Skin epidermis (tissue), 12 donors: ENCODE measurements around the gene TBC1D13.
A peak's percentile ranks its signal among the peaks of the same experiment; 100 is the strongest.
"Not testable (repeated sequence)": the region's sequence is repeated elsewhere in the genome, so short reads cannot be mapped to it uniquely, and the experiment has no call there.

Source experiments
- H3K27ac ChIP-seq, 21 experiments: fragments of 200-600 bp; sonication (generic) in 11 of 21; one replicate each; pipeline ENCODE4 v1.5.0; 2020; ENCODE audit warnings: mild to moderate bottlenecking in 3 of 21, inconsistent platforms in 2 of 21, moderate library complexity in 2 of 21
- H3K4me3 ChIP-seq, 7 experiments: fragments of 200-600 bp; sonication (generic) in 2 of 7; one replicate each; pipeline ENCODE4 v1.5.0; 2020; ENCODE audit warnings: inconsistent platforms in 2 of 7, mild to moderate bottlenecking in 2 of 7, moderate library complexity in 1 of 7

Gene TBC1D13

GRCh38 chr9:128781187-128782070 lies 5.6 kb upstream of the TBC1D13 start:
- no peak overlapping the region for H3K27ac ChIP-seq
- H3K4me3 ChIP-seq = no peak overlapping the region

DNA sequence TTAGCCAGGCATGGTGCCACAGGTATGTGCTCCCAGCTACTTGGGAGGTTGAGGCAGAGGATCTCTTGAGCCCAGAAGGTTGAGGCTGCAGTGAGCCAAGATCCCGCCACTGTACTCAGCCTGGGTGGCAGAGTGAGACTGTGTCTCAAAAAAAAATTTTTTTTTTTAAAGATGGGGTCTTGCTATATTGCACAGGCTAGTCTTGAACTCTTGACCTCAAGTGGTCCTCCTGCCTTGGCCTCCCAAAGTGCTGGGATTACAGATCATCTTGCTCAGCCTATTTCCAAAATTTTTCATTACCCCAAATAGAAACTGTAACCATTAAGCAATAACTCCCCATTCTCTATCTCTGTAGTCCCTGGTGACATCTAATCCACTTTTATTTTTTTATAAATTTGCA lies 4.4 kb upstream of the TBC1D13 start:
- Histone ChIP-seq H3K27ac (peak overlapping the region in 1 of 21 experiments; percentile 16), H3K4me3 (no peak overlapping the region)

- H3K27ac ChIP-seq = no peak overlapping the region
- H3K4me3 ChIP-seq = no peak overlapping the region
Measured at GRCh38 chr9:128785427-128785826, 1.6 kb upstream of the TBC1D13 start.

DNA sequence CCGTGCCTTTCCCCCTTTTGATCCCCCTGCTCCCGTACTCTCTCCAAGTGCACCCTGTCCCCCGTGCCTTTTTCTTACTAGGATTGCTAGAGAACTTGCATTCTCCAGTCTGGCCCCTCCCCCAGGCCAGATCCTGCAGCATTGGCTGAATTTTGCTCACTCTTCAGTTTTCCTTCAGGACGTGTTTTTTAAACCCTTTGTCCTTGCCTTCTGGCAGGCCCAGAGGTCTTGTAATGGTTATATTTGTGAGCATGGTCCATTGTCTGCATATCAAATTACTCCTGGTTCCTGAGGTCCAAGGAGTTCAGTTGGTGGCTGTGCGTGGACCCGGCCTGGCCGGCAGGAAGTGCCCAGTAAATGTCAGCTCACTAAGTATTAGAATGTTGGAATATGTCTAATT lies 606 bp downstream of the TBC1D13 start:
- H3K27ac ChIP-seq = peak overlapping the region; percentile 60 to 97 (median 87)

GRCh38 chr9:128788445-128788844 lies 1.4 kb downstream of the TBC1D13 start:
- Histone ChIP-seq H3K4me3 (peak overlapping the region in 5 of 7 experiments; percentile 54 to 99 (median 88)), H3K27ac (peak overlapping the region in 4 of 21 experiments; percentile 10 to 93 (median 84))

More for the DNA sequence above, 606 bp downstream of the TBC1D13 start:
- peak overlapping the region; percentile 54 to 99 (median 88) for H3K4me3 ChIP-seq

DNA sequence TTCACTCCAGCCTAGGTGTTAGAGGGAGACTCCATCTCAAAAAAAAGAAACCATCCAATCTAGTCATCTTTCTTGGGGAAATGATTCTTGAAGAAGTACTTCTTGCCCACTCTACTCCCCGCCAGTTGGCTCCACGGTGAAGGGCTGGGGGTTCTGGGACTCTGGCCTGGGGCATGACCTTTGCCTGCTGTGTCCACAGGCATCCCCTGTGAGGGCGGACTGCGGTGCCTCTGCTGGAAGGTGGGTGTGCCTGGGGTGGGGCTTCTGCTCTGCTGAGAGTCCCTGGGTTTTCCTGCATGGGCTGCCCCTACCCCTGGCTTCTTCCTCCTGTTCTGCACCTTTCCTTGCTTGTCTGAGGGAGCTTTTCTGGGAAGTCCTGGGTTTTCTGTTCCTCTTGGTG lies 3.5 kb downstream of the TBC1D13 start:
- H3K27ac ChIP-seq = no peak overlapping the region
- H3K4me3 ChIP-seq = no peak overlapping the region

DNA sequence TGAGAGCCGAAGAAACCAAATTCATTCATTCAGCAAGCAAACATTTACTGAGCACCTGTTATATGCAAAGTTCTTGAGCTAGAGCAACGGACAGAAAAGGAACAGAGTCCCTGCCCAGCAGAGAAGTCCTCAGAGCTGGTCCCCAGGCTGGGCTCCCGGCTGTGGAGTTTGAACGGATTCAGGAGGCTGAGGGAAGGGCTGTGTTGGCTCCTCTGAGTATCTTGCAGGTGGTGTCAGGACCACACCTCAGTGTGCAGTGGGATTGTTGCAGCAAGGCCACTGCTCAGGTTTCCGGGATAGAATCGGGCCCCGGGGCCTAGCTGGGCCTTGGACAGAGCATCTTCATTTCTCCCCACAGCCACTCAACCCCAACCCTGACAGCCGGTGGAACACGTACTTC lies 5.1 kb downstream of the TBC1D13 start:
- no peak overlapping the region for H3K27ac ChIP-seq

GRCh38 chr9:128792978-128793686 lies 6.1 kb downstream of the TBC1D13 start:
- H3K4me3 ChIP-seq = no peak overlapping the region
- no peak overlapping the region for H3K27ac ChIP-seq

More for the DNA sequence above, 5.1 kb downstream of the TBC1D13 start:
- H3K4me3 ChIP-seq = no peak overlapping the region

DNA sequence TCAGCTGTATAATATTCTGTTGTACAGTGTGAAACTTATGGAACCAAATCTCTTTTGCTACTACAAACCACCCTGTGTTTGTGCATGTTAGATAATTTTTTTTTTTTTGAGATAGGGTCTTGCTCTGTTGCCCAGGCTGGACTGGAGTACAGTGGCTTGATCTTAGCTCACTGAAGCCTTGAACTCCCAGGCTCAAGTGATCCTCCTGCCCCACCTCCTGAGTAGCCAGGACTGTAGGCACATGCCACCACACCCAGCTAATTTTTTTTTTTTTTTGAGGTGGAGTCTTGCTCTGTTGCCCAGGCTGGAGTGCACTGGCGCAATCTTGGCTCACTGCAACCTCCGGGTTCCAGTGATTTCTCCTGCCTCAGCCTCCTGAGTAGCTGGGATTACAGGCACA lies 7.9 kb downstream of the TBC1D13 start:
- not testable (repeated sequence) for H3K27ac ChIP-seq, H3K4me3 ChIP-seq

DNA sequence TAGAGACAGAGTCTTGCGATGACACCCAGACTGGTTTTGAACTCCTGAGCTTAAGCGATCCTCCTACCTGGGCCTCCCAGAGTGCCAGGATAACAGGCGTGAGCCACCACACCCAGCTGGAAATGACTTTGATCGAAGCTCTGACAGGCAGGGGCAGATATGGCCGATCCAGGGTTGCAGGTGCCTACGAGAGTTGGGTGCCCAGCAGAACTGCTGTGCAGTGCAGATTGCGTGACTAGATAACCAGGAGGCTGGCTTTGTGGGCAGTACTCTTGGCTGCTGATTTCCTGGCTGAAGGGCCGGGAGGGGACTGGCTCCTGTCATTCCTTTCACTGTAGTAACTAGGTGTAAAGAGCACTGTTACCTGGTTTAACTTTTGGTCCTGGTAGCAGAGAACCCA lies 11.8 kb downstream of the TBC1D13 start:
- Histone ChIP-seq H3K4me3 (no peak overlapping the region), H3K27ac (no peak overlapping the region)

- no peak overlapping the region for H3K4me3 ChIP-seq
- no peak overlapping the region for H3K27ac ChIP-seq
Measured at GRCh38 chr9:128800061-128800460, 13.0 kb downstream of the TBC1D13 start.

- Histone ChIP-seq H3K4me3 (no peak overlapping the region), H3K27ac (no peak overlapping the region)
Measured at GRCh38 chr9:128802482-128802881, 15.4 kb downstream of the TBC1D13 start.

DNA sequence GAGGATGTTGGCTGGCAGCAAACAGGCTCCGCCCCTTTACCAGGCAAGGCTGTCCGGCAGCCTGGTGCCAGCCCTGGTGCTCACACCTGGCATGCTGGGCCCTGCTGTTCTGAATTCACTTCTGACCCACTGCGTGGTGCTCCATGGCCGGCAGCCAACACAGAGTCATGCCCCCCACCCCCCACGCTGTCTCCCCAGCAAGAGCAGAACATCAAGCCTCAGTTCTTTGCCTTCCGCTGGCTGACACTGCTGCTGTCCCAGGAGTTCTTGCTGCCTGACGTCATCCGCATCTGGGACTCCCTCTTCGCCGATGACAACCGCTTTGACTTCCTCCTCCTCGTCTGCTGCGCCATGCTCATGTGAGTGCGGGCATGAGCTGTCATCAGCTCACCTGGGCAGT lies 18.6 kb downstream of the TBC1D13 start:
- Histone ChIP-seq H3K4me3 (no peak overlapping the region), H3K27ac (no peak overlapping the region)

DNA sequence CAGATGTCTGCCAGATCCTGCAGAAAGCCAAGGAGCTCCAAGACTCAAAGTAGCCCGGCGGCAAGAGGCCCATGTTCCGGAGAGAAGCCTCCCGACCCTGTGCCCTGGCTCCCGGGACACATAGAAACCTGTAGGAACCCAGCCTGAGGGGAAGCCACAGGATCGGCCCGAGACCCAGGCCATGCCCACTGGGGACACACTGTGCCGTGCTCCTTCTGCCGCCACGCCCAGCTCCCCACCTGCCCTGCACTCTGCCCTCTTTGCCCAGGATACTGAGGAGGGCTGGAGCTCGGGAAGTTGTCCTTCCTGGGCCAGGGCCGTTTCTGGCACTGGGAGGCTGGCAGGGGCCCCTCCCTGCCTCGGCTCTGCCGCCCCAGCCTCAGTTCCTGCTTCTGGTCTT lies 20.8 kb downstream of the TBC1D13 start:
- Histone ChIP-seq H3K27ac (no peak overlapping the region), H3K4me3 (no peak overlapping the region)

- Histone ChIP-seq H3K27ac (no peak overlapping the region), H3K4me3 (no peak overlapping the region)
Measured at GRCh38 chr9:128808543-128808942, 21.5 kb downstream of the TBC1D13 start.

DNA sequence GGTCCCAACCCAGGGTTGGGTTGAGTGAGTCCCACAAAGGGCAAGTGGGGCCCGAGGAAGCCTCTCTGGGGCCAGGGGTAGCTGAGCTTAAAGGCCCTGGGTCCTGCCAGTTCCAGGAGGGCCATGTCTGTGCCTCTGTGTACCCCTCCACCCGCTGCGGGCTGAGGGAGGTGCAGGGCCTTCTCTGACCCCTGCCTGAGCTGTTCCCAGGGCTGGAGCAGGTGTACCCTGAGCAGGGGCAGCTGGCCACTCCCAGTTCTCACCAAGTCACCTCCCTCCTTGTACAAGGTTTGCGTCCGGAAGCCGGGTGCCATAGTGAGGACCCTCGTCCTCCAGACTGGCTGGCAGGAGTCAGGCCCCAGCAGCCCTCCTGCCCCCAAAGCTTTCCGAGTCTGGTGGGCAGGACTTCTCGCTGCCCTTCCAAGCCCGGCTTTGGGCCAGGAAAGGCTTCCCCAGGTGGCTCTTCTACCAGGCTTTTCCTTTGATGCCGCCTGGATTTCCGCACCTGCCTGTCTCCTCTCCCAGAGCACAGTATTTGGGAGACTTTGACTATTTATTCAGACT lies 22.1 kb downstream of the TBC1D13 start:
- H3K4me3 ChIP-seq = no peak overlapping the region

DNA sequence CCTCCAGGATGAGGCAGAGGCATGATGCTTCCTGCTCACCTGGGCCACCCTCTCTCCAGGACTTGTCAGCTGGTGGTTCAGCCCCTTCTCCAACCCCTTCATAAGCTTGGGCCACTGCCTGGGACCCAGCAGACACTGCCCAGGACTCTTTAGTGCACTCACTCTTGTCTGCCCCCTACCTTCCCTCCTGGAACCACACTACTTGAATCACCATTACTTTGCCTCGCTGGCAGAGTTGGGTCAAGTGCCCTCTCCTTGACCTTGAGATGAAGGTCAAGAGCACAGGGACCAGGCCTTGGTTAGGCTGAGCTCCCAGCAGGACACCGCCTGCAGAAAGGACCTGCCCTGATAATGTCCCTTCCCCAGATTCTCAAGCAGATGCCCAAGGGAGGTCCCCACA lies 22.8 kb downstream of the TBC1D13 start:
- Histone ChIP-seq H3K4me3 (no peak overlapping the region), H3K27ac (no peak overlapping the region)

More for the DNA sequence above, 22.1 kb downstream of the TBC1D13 start:
- no peak overlapping the region for H3K27ac ChIP-seq

- H3K4me3 ChIP-seq = no peak overlapping the region
- no peak overlapping the region for H3K27ac ChIP-seq
Measured at GRCh38 chr9:128810873-128811272, 23.8 kb downstream of the TBC1D13 start.

GRCh38 chr9:128818099-128818838 lies 31.2 kb downstream of the TBC1D13 start, which contains the start of gene ENDOG:
TSS of gene ENDOG (plus strand) at chr9:128818500. CDS start at chr9:128818685, 185 bp downstream.
- Histone ChIP-seq H3K27ac (peak within 1 kb of the TSS in 20 of 21 experiments; percentile 17 to 86 (median 78)), H3K4me3 (peak within 1 kb of the TSS; percentile 47 to 64 (median 61))
